Measurements from ENCODE around the gene ATG9A.

The ATG9A gene

DNA sequence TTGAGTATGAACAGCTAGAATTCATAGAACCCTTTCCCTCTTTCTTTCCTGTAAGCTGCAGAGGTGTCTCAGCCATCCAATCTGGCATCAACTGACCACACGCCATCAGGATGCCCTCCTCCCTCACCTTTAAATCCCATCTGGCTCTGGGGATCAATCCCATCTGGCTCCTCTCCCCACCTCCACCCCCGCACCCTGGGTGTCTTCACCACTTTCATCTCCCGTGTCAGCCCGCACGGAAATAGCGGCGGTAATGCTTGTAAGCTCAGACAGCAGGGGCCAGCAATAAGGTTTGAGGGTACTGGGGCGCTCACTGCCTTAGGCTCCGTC lies 23.1 kb upstream of the ATG9A start:
- TF ChIP-seq, protein P1, sequence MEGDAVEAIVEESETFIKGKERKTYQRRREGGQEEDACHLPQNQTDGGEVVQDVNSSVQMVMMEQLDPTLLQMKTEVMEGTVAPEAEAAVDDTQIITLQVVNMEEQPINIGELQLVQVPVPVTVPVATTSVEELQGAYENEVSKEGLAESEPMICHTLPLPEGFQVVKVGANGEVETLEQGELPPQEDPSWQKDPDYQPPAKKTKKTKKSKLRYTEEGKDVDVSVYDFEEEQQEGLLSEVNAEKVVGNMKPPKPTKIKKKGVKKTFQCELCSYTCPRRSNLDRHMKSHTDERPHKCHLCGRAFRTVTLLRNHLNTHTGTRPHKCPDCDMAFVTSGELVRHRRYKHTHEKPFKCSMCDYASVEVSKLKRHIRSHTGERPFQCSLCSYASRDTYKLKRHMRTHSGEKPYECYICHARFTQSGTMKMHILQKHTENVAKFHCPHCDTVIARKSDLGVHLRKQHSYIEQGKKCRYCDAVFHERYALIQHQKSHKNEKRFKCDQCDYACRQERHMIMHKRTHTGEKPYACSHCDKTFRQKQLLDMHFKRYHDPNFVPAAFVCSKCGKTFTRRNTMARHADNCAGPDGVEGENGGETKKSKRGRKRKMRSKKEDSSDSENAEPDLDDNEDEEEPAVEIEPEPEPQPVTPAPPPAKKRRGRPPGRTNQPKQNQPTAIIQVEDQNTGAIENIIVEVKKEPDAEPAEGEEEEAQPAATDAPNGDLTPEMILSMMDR (IDR thresholded peaks at IDR 0.05; ENCODE audit: insufficient read depth, low read depth, low read length, missing control alignments): no peak
- H3K4me3 ChIP-seq (ENCODE audit: low read length): peak overlapping the region; percentile 66
- DNase-seq (ENCODE audit: low read depth): peak; percentile 14

DNA sequence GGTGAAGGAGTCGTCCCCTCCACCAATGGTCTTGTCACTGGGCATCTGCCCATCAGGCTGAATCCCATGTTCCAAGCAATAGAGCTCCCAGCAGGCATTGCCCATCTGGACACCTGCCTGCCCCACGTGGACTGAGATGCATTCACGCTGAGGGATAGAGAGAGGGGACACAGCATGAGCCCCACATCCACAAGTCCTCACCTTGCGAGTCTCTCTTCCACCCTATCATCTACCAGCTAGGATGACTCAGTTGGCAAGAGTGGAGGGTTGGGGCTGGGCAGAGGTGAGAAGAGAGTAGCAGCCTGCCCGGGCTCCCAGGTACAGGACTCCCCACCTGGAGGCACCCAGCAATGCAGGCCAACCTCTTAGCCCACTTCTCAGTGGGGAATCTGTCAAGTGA lies 22.6 kb upstream of the ATG9A start:
- peak overlapping the region; percentile 66 for H3K4me3 ChIP-seq (ENCODE audit: low read length)
- TF ChIP-seq, protein P1 (IDR thresholded peaks at IDR 0.05; ENCODE audit: insufficient read depth, low read depth, low read length, missing control alignments): peak; percentile 14
- DNase-seq (ENCODE audit: low read depth): peak; percentile 80

DNA sequence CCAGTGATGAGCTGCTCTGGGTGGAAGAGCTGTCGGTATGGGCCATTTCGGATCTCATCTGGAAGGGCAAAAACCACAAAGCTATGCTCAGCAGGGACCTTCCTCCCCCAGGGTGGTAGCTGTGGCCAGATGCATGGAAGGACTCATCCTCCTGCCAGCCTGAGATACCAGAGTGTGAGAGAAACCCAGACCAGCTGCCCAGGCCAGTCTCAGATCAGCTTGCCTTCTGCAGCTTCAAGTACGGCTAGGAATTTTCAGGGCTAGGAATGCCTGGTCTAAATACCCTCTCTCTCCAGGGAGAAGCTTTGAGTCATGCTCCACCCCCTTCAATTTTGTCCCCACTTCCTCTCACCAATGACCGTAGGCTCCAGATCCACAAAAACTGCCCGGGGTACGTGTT lies 22.2 kb upstream of the ATG9A start:
- peak overlapping the region; percentile 66 for H3K4me3 ChIP-seq (ENCODE audit: low read length)
- TF ChIP-seq, protein P1 (IDR thresholded peaks at IDR 0.05; ENCODE audit: insufficient read depth, low read depth, low read length, missing control alignments): no peak
- peak; percentile 26 for DNase-seq (ENCODE audit: low read depth)

DNA sequence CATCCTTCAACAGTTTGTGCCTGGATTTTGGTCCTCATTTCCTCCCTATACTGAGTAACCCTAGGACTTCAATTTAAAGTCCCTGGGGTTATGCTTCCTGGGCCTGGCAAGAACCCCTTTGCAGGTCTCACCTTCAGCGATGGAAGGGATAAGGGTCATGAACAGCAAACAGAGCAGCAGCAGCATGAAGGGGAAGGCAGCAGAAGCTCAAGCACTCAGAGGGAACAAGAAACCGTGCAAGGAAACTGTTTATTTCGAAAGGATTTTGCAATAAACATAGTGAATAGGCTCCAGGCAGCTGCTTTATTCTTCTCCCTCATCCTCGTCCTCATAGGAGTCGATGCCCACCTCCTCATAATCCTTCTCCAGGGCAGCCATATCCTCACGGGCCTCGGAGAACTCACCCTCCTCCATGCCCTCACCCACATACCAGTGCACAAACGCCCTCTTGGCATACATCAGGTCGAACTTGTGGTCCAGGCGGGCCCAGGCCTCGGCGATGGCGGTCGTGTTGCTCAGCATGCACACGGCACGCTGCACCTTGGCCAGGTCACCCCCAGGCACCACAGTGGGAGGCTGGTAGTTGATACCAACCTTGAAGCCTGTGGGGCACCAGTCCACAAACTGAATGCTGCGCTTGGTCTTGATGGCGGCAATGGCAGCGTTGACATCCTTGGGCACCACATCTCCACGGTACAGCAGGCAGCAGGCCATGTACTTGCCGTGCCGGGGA lies 20.8 kb upstream of the ATG9A start:
- DNase-seq (ENCODE audit: low read depth): no peak
- H3K4me3 ChIP-seq (ENCODE audit: low read length): peak overlapping the region; percentile 66

DNA sequence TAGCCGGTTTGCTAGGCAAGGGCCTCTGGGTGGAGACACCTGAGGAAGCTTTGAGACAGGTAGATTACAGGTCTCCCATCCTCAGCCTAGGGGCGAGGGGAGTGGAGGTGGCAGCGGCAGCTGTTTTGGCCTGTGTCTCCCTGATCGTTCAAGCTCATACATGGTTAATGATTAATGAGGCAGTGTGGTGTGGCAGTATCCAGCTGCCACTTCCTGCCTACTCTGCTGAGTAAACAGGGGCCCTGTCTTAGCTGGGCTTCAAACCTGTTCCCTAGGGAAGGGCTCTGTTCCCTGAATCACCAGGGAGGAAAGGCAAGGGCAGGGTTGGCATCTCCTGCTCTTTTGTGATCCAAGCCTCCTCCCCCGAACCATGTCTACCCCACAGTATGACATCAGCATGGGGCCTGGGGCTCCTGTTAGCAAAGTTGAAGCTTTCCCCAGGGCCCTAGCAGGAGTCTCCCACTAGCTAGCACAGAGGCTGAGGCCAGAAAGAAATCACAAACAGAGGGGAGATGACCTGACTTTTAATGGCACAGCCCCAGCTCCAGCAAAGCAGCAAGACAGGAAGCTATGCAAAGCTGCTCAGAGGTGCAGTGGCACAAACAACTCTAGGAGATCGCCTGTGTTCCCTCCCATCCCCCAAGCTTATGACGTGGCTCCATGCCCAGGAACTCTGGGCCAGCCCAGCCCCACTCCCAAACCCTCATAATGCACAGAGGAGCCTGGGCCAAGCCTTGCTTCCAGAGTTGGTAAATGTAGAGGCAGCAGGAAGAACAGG lies 20.0 kb upstream of the ATG9A start:
- TF ChIP-seq, protein P1 (IDR thresholded peaks at IDR 0.05; ENCODE audit: insufficient read depth, low read depth, low read length, missing control alignments): no peak
- H3K4me3 ChIP-seq (ENCODE audit: low read length): peak overlapping the region; percentile 66
- DNase-seq (ENCODE audit: low read depth): peak; percentile 99

More for the DNA sequence above, 20.8 kb upstream of the ATG9A start:
- TF ChIP-seq, protein P1 (IDR thresholded peaks at IDR 0.05; ENCODE audit: insufficient read depth, low read depth, low read length, missing control alignments): no peak

DNA sequence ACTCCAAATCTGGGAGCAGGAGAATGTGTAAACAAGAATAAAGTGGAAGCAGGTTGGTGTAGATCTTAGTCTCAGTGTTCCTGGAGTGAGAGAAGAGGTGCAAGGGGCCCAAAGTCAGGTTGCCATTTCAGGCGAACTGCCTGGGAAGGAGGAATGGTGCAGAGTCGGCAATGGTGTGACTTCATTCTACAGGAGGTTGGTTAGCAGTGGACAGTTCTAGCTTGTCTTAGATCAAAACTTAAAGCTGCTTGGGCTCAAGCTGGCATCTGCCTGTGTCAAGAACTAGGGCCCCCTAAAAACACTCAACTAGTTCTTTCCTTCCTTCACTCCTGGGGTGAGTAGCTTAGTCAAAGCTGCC lies 19.4 kb upstream of the ATG9A start:
- TF ChIP-seq, protein P1 (IDR thresholded peaks at IDR 0.05; ENCODE audit: insufficient read depth, low read depth, low read length, missing control alignments): no peak
- H3K4me3 ChIP-seq (ENCODE audit: low read length): peak overlapping the region; percentile 22
- DNase-seq (ENCODE audit: low read depth): no peak
